ENCODE data around the gene PRKN. TPM values are rescaled to one million over a fixed set of nuclear protein-coding genes. Genes with fewer than 3 reads are reported as not detected.

PRKN gene
- total RNA-seq, 3 donors from 2014 or later, result 5.2 to 10.2 (median 8.1) TPM

GRCh38 chr6:162526960-162527359 is 200.6 kb downstream of the PRKN start:
- DNase-seq (no peak), ATAC-seq (peak; percentile 34)
- Histone ChIP-seq H3K36me3 (ENCODE audit: low read depth) (no peaks in the 10 kb centered on the region), H3K9me3 (no peaks in the 10 kb centered on the region), H3K4me1 (ENCODE audit: low read depth) (peaks cover 11% of the 10 kb centered on the region), H3K4me3 (no peak overlapping the region)
- intact Hi-C loops (cut with DNase I, micrococcal nuclease), result no loop called here
- TF ChIP-seq CTCF (IDR thresholded peaks at IDR 0.05), result no peak

- Histone ChIP-seq H3K36me3 (ENCODE audit: low read depth) (no peaks in the 10 kb centered on the region), H3K9me3 (no peaks in the 10 kb centered on the region), H3K4me1 (ENCODE audit: low read depth) (peaks cover 11% of the 10 kb centered on the region), H3K4me3 (no peak overlapping the region)
- no peak for ATAC-seq
- no peak for DNase-seq
- intact Hi-C loops (cut with DNase I, micrococcal nuclease), result no loop called here
- no peak for TF ChIP-seq CTCF (IDR thresholded peaks at IDR 0.05)
These were observed 202.4 kb downstream of the PRKN start for GRCh38 chr6:162525181-162525580.

- no peak for TF ChIP-seq CTCF (IDR thresholded peaks at IDR 0.05)
- Histone ChIP-seq H3K4me1 (ENCODE audit: low read depth) (no peaks in the 10 kb centered on the region), H3K36me3 (ENCODE audit: low read depth) (no peaks in the 10 kb centered on the region), H3K4me3 (no peak overlapping the region), H3K9me3 (no peaks in the 10 kb centered on the region)
- intact Hi-C loops (cut with DNase I, micrococcal nuclease), result no loop called here
- no peak for ATAC-seq
- no peak for DNase-seq
These were observed 214.8 kb downstream of the PRKN start for GRCh38 chr6:162512744-162513143.

- intact Hi-C loops (cut with DNase I, micrococcal nuclease), result no loop called here
- Histone ChIP-seq H3K9me3 (no peaks in the 10 kb centered on the region), H3K4me1 (ENCODE audit: low read depth) (no peaks in the 10 kb centered on the region), H3K36me3 (ENCODE audit: low read depth) (no peaks in the 10 kb centered on the region), H3K4me3 (no peak overlapping the region)
- ATAC-seq (no peak), DNase-seq (no peak)
- no peak for TF ChIP-seq CTCF (IDR thresholded peaks at IDR 0.05)
These were observed 230.2 kb downstream of the PRKN start for GRCh38 chr6:162497389-162497788.

GRCh38 chr6:162493917-162494316 is 233.6 kb downstream of the PRKN start:
- Histone ChIP-seq H3K9me3 (no peaks in the 10 kb centered on the region), H3K4me1 (ENCODE audit: low read depth) (no peaks in the 10 kb centered on the region), H3K4me3 (no peak overlapping the region), H3K36me3 (ENCODE audit: low read depth) (no peaks in the 10 kb centered on the region)
- intact Hi-C loops (cut with DNase I, micrococcal nuclease), result no loop called here
- DNase-seq, result no peak
- no peak for ATAC-seq
- TF ChIP-seq CTCF (IDR thresholded peaks at IDR 0.05), result no peak

- DNase-seq, result no peak
- Histone ChIP-seq H3K4me1 (ENCODE audit: low read depth) (no peaks in the 10 kb centered on the region), H3K9me3 (no peaks in the 10 kb centered on the region), H3K36me3 (ENCODE audit: low read depth) (no peaks in the 10 kb centered on the region), H3K4me3 (no peak overlapping the region)
- ATAC-seq, result no peak
- intact Hi-C loops (cut with DNase I, micrococcal nuclease), result no loop called here
- no peak for TF ChIP-seq CTCF (IDR thresholded peaks at IDR 0.05)
These were observed 235.9 kb downstream of the PRKN start for GRCh38 chr6:162491637-162492036.
